GM19238 (cell line): ENCODE results near the gene MALL.
"Not testable (repeated sequence)": the region's sequence is repeated elsewhere in the genome, so short reads cannot be mapped to it uniquely, and the experiment has no call there.

Experiments
- DNase-seq: peaks from one replicate; pipeline ENCODE4 v3.0.0; 2011; ENCODE audit warnings: low spot score; ENCODE audit not compliant: insufficient read length

MALL gene

GRCh38 chr2:110115291-110116032 is at the start of gene MALL:
Gene MALL (minus strand): TSS chr2:110115822. CDS start chr2:110115792, 30 bp downstream.
- no peak for DNase-seq

GRCh38 chr2:110157153-110157793 is 41.7 kb upstream of the MALL start:
- peak; percentile 13 for DNase-seq

- DNase-seq: not testable (repeated sequence)
Observed at GRCh38 chr2:110154828-110155227, 39.2 kb upstream of the MALL start.

- DNase-seq: not testable (repeated sequence)
Observed at GRCh38 chr2:110154188-110154587, 38.6 kb upstream of the MALL start.

DNA sequence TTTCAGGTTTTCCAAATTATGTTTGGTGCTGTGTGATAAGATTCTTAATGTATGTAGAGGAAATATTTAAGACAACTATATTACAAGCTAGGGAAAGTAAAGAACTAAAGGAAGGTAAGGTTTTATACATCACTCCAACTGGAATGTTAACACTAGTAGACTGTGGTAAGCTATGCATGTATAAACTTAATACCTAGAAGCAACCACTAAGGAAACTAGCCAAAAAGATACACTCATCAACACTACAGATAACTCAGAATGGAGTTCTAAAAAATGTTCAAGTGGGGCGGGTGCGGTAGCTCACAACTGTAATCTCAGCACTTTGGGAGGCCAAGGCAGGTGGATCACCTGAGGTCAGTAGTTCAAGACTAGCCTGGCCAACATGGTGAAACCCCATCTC is 37.8 kb upstream of the MALL start:
- DNase-seq: no peak

- no peak for DNase-seq
Observed at GRCh38 chr2:110152943-110153342, 37.3 kb upstream of the MALL start.

GRCh38 chr2:110149330-110150220 is 34.0 kb upstream of the MALL start:
- no peak for DNase-seq

DNA sequence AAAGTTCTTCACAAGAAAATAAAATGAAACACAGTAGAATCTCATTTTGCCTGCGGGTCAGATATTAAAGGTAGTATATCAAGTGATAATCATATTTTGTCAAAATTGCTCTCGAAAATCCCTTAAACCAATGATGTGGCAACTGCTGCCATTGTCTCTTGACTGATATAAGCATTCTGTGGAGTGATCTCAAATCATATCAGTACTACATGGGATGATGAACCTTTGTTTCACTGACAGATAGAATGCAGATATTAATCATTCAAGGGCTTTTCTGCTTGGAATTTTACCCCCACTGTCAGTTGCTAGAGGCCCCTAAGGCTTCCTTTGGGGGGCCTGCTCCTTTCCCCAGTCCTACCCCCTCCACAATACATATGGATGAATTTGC is 31.3 kb upstream of the MALL start:
- no peak for DNase-seq

DNA sequence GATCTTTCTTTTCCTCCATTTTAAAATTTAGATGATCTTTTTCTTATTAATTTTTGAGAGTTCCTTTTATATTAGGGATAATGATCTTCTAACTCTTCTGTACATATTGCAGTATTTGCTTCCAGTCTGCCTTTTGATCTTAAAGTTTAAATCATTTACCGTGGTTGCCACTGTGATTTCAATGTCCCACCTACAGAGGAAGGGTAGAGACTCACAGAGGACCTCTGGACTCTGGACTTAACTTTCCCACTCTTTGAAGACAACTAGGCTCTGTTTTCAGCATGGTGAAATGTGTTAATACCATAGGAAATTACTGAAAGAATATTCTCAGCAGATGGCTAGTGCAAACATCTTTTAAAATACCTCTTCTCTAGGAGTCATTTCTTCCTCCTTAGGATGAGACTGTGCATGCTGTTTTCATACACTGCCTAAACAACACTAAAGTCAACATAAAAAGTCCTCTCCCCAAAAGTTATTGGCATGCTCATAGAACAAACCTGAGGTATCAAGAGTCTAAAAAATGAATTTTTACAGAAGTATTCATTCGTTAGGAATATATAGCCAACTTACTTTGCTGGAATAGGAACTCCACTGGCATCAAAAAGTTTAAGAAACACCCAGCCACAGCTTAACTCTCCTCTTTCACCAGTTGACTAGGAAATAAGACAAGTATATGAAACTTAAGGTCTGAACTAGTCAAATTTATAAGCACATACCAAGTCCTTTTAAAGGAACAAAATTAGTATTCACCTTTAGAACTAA is 30.7 kb upstream of the MALL start:
- no peak for DNase-seq

DNA sequence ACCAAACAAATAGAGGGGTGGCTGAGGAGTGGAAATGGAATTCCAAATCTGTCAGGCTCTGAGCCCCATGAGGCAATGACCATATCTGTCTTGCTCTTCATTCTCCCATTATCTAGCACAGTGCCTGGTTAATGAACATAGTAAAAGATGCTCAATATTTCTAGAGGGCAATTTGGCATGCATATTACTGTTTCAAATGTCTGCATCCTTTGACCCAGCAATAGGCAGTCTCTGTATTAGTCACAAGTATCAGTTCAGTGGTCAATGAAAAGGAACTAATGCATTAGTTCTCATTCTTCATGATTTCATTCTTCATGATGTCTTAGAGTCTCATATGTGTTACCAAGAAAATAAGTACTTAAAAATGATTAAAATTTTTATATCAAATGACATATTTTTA is 28.4 kb upstream of the MALL start:
- no peak for DNase-seq

DNA sequence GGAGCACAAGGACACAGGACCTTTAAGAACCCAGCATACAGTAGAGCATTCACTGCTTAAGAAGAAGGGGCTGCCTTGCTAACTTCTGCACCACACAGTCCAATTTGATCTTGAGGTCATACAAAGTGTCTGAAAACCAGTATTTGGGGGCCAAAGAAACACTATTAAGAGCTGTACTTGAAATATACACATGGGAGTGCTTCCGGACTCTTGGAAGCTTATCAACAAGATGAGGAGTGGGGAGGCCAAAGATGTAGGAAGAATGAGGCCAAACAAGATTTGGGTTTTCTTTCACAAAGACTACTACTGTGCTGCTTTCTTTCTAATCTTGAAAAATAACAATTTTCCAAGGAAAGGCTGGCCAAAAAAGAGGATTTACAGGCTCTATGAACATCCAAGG is 24.8 kb upstream of the MALL start:
- DNase-seq: no peak

GRCh38 chr2:110134025-110134424 is 18.4 kb upstream of the MALL start:
- no peak for DNase-seq

GRCh38 chr2:110131166-110131565 is 15.5 kb upstream of the MALL start:
- DNase-seq: no peak

- no peak for DNase-seq
Observed at GRCh38 chr2:110130757-110131156, 15.1 kb upstream of the MALL start.

DNA sequence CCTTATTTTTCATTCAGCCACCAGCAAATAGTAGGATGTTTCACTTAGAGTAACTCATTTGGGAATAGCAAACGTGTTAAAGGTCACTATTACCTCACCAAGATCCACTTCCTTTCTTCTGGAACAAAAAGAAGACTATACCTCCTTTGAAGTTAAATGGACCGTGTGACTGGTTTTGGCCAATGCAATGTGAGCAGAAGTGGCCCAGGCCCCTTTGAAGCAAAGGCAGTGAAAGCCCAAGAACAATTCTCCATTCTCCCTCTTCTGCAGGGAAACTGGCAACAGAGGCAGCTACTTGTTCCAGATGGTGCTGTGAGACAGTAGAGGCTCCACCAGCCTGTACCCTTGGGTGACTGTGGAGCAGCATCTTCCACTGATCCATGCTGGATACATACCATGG is 11.3 kb upstream of the MALL start:
- no peak for DNase-seq

- DNase-seq: no peak
Observed at GRCh38 chr2:110126086-110126773, 10.6 kb upstream of the MALL start.

DNA sequence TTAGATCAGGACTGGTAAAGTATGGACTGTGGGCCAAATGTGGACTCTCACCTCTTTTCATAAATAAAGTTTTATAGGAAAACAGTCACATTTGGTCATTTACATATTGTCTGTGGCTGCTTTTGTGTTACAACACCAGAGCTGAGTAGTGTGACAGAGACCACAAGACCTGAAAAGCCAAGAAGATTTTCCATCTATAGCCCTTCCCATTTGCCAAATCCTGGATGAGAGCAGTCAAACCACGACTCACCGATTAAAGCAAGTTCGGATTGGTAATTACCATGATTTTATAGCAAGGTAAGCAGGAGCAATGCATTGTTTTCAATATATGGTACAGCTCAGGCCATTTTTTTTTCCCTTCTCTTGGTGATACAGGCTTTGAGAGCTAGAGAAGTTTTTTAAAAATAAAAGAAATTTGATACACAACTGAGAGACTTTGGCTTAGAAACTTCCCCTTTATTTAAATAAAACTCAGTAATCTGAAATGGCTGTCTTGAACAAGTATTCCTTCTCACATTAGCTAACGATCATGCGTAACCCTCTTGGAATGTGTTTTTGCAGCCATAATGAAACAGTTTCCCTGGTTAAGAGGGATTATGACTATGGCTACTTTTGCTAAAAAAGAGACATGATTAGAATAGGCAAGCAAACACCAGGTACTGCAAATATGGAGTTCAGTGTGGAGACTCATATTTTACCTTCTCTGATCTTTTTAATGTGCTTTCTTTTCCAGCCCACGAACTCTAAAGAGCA is 9.5 kb upstream of the MALL start:
- DNase-seq: no peak

DNA sequence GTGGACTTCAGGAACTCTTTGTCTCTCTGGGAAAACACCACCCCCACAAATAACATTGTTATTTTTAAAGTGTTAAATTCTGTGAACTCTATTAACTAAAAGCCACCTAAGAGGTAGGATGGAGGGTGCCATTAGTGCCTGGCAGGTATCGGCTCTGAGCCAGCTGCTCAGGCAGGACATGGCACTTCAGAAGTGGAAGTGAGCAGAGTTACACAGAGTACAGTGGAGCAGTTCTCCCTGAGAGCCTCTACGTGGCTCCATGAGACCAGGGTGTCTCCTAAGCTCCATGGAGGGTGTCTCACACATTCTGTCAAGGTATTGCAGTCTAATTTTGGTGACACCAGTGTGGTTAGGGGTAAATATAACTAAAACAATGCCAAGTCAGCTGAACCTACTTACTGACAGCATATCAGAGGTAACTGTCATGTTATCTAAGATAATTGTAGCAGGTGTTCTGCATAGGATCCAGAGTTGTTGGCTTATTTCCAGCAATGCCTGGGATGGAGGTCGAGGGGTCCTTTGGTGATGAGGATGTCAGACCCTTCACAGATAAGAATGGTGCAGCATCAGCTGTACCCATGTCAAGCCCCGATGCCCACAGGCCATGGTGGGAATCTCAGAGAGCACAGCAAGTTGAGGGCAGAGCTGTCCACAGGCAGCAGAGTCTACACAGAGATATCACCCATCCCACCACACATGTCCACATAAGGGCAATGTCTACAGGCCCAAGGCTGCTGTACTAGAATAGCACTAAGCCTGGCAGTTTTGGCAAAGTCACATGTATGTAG is 8.6 kb upstream of the MALL start:
- DNase-seq: no peak

GRCh38 chr2:110121592-110121991 is 6.0 kb upstream of the MALL start:
- no peak for DNase-seq

GRCh38 chr2:110121052-110121334 is 5.4 kb upstream of the MALL start:
- no peak for DNase-seq
